ENCODE results near the gene KIF15. TPM values are rescaled to one million over a fixed set of nuclear protein-coding genes. Genes with fewer than 3 reads are reported as not detected.
A peak's percentile ranks its signal among the peaks of the same experiment; 100 is the strongest.

Gene KIF15
- polyA plus RNA-seq, 2 of the 4 experiments (the other 2 are of a cell fraction) = 8.7 to 13.5 TPM

- ATAC-seq = no peak
- CTCF ChIA-PET = interaction anchor here (1.0 kb wide), 1 partner anchor 126 kb away, joined by 3 read pairs; no protein-coding TSS in a partner anchor
- no peak for TF ChIP-seq POLR2AphosphoS2 (conservative IDR thresholded peaks at IDR 0.05; ENCODE audit: low read length)
- TF ChIP-seq GATA3 (IDR thresholded peaks at IDR 0.05; ENCODE audit: borderline replicate concordance) = no peak
- no peak for TF ChIP-seq RNF2 (IDR thresholded peaks at IDR 0.05; ENCODE audit: borderline replicate concordance, low read depth)
- H3K4me2 ChIP-seq = peak overlapping the region; percentile 68
- POLR2A ChIA-PET = no interaction called here
- peaks cover 4% of the 10 kb centered on the region; the same call in 1 of the 3 replicates for H3K9me3 ChIP-seq
- 81% methylated on average over 7 of the region's 7 CpGs for WGBS (ENCODE audit: missing lambda C conversion rate)
- no peak for DNase-seq (ENCODE audit: low read depth in 1 of 2, low spot score in 1 of 2)
- H3K4me1 ChIP-seq = peaks cover 41% of the 10 kb centered on the region
- no peak overlapping the region for H3K4me3 ChIP-seq
- peak overlapping the region; percentile 92 to 95 for H3K27ac ChIP-seq
- FAIRE-seq = no peak
These were observed 125.5 kb downstream of the KIF15 start for GRCh38 chr3:44887101-44887500.

- peak overlapping the region in 1 of 2 experiments; percentile 14; a peak in 1 of 6 replicates for H3K27ac ChIP-seq
- ATAC-seq (no peak), DNase-seq (ENCODE audit: low read depth in 1 of 2, low spot score in 1 of 2) (no peak), FAIRE-seq (no peak)
- no peak for TF ChIP-seq HOXB13 (CRISPR knock-in tag; IDR thresholded peaks at IDR 0.05; ENCODE audit: low read depth)
- peak; percentile 65; the same call in 1 of the 2 replicates for TF ChIP-seq REST (IDR thresholded peaks at IDR 0.05)
- no peak for TF ChIP-seq ATOH8 (CRISPR knock-in tag; IDR thresholded peaks at IDR 0.05; ENCODE audit: low read depth)
- no peak overlapping the region for H3K4me2 ChIP-seq
- H3K4me1 ChIP-seq = peaks cover 35% of the 10 kb centered on the region
- ChIA-PET CTCF (no interaction called here), POLR2A (no interaction called here)
- no peaks in the 10 kb centered on the region for H3K9me3 ChIP-seq
- H3K4me3 ChIP-seq = no peak overlapping the region
- 78% methylated on average over 2 of the region's 3 CpGs for WGBS (ENCODE audit: missing lambda C conversion rate)
These were observed 128.7 kb downstream of the KIF15 start for GRCh38 chr3:44890258-44890657.

GRCh38 chr3:44890852-44891251 is 129.3 kb downstream of the KIF15 start:
- no peak for ATAC-seq
- DNase-seq (ENCODE audit: low read depth in 1 of 2, low spot score in 1 of 2) = no peak
- Histone ChIP-seq H3K27ac (no peak overlapping the region; a peak in 1 of 6 replicates), H3K4me1 (peaks cover 29% of the 10 kb centered on the region), H3K4me2 (no peak overlapping the region), H3K9me3 (no peaks in the 10 kb centered on the region), H3K4me3 (no peak overlapping the region)
- CTCF ChIA-PET = interaction anchor here (1.0 kb wide), 1 partner anchor 24 kb away, joined by 4 read pairs; no protein-coding TSS in a partner anchor
- WGBS (ENCODE audit: missing lambda C conversion rate) = 62% methylated on average over 3 of the region's 3 CpGs
- FAIRE-seq = no peak
- POLR2A ChIA-PET = no interaction called here
- TF ChIP-seq SMC3 (IDR thresholded peaks at IDR 0.05) (no peak), RNF2 (IDR thresholded peaks at IDR 0.05; ENCODE audit: borderline replicate concordance, low read depth) (no peak), CBX2 (IDR thresholded peaks at IDR 0.05; ENCODE audit: borderline replicate concordance, low read depth) (no peak), MAFK (IDR thresholded peaks at IDR 0.05; ENCODE audit: partially characterized antibody) (no peak), EP300 (IDR thresholded peaks at IDR 0.05) (no peak), HMGXB4 (CRISPR knock-in tag; IDR thresholded peaks at IDR 0.05; ENCODE audit: borderline replicate concordance) (no peak), FOXS1 (CRISPR knock-in tag; IDR thresholded peaks at IDR 0.05) (no peak), HDAC2 (IDR thresholded peaks at IDR 0.05) (no peak), EHMT2 (IDR thresholded peaks at IDR 0.05; ENCODE audit: low read depth) (no peak), ZSCAN20 (CRISPR knock-in tag; IDR thresholded peaks at IDR 0.05) (no peak), PHF8 (IDR thresholded peaks at IDR 0.05; ENCODE audit: borderline replicate concordance, low read depth) (no peak), MYC (IDR thresholded peaks at IDR 0.05; ENCODE audit: borderline replicate concordance, low read length) (no peak), HES2 (IDR thresholded peaks at IDR 0.05) (no peak), MAX (IDR thresholded peaks at IDR 0.05) (no peak), KDM5A (IDR thresholded peaks at IDR 0.05) (no peak)

All from A549 (cell line).